ENCODE measurements around the gene GTF2H2C.
"Not testable (repeated sequence)": the region's sequence is repeated elsewhere in the genome, so short reads cannot be mapped to it uniquely, and the experiment has no call there.

- TF ChIP-seq POLR2A (IDR thresholded peaks at IDR 0.05; ENCODE audit: low read length); GATA1 (IDR thresholded peaks at IDR 0.05; ENCODE audit: low read depth, low read length): not testable (repeated sequence)
These were observed 44.4 kb upstream of the GTF2H2C start for GRCh38 chr5:69515570-69515969.

Measured in erythroblast (primary cell).